GM18858 (cell line): Measurements from ENCODE around the gene LAMP1.
"Not testable (repeated sequence)": the region's sequence is repeated elsewhere in the genome, so short reads cannot be mapped to it uniquely, and the experiment has no call there.

Experiments used
- ATAC-seq: cut with Tn5 transposase; IDR thresholded peaks from one replicate; pipeline ENCODE4 v1.9.1; 2021; ENCODE audit not compliant: unreplicated experiment

The LAMP1 gene

GRCh38 chr13:113354831-113355610 lies 58.0 kb downstream of the LAMP1 start:
- no peak for ATAC-seq

GRCh38 chr13:113355621-113356020 lies 58.6 kb downstream of the LAMP1 start:
- ATAC-seq = no peak

DNA sequence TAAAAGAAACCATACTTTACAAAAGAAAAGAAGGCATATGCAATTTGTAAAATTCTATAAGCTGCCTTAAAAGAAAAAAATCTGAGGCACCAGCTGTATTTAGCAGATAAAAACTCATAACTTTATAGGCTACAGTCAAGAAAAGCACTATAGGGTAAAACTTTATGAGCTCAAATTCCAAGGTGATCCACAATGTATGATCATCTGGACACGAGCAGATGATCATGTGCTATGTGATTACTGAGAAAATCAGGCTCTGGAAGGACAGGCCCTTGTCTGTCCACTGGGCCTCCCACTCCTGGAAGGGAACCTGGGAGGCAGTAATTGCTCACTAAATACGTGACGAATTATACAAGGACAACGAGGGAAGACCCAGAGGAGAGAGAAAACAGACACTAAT lies 59.6 kb downstream of the LAMP1 start:
- no peak for ATAC-seq

- no peak for ATAC-seq
Observed at GRCh38 chr13:113357529-113357928, 60.5 kb downstream of the LAMP1 start.

- no peak for ATAC-seq
Observed at GRCh38 chr13:113358653-113359190, 61.7 kb downstream of the LAMP1 start.

DNA sequence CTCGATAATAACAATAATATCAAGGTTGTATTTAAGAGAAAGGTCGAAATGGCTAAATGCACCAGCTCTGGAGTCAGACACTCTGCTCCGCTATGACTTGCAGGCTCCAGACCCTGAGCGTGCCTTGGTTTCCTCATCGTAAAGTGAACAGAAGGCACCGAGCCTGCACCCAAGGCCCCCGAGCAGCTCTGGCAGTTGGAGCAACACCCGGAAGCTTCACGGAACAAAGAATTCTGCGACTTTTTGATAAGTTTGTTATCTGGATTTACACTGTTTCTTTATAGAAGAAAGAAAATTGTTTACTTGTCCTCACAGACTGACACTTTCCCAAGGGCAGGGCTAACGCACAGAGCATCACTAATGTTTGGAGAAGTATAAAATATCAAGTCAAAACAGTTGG lies 62.5 kb downstream of the LAMP1 start:
- no peak for ATAC-seq

DNA sequence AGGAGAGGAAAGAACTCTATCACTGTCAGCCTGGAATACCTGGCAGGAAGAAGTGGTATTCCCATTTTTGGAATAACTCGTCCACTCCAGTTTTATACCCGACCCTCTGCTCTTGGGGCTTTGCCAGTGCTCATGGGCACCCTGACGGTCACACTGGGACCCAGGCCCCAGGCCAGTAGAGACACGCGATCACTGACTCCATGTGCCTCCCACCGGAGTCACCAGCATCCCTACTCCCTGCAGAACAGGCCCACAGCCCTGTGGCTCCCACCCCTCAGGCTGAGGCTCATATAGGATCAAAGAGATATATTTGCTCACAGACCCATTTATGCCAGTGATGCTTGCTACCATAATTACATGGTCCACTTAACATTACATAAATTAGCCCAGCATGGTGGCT lies 63.4 kb downstream of the LAMP1 start:
- no peak for ATAC-seq

GRCh38 chr13:113361406-113361805 lies 64.4 kb downstream of the LAMP1 start:
- ATAC-seq = no peak

DNA sequence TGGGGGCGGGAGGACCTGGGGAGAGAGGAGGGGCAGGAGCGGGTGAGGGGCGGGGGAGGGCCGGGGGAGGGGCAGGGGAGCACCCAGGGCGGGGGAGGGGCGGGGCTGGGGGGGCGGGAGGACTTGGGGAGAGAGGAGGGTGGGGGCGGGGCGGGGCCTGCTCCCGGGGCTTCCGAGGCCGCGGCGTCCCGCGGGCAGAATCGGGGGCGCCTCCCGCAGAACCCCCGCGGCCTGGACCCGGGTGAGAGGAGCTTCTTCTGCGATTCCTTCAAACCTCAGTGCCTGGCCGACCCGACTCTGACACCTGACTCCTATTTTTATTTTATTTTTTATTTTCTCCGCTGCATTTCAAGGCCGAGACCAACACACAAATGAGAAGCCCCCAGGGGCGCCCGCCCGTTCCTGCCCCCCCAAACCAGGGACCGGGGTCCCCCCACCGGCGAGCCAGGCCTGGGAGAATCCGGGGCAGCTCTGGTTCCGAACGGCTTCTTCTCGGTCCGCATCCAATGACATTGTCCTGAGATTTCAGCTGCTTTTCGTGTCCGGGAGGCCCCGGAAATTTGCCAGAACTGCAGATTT lies 67.4 kb downstream of the LAMP1 start:
- ATAC-seq = no peak

- ATAC-seq = no peak
Observed at GRCh38 chr13:113364901-113365582, 68.0 kb downstream of the LAMP1 start.

DNA sequence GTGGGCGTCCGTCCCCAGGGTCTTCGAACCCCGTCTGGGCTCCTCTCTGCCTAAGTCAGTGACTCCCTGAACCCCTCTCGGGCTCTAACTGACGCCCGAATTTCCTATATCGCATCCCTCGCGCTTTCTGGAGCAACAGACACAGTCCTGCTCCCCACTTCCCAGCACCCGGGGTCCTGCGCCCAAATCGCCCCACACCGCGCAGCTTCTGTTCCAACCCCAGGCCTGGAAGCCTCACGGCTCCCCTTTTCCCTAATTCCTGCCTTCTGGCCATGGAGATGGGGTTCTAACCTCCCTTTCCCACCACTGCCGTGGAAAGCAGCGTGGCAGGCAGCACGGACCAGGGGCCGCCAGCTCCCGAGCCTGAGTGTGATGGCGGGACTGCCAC lies 68.5 kb downstream of the LAMP1 start:
- no peak for ATAC-seq

DNA sequence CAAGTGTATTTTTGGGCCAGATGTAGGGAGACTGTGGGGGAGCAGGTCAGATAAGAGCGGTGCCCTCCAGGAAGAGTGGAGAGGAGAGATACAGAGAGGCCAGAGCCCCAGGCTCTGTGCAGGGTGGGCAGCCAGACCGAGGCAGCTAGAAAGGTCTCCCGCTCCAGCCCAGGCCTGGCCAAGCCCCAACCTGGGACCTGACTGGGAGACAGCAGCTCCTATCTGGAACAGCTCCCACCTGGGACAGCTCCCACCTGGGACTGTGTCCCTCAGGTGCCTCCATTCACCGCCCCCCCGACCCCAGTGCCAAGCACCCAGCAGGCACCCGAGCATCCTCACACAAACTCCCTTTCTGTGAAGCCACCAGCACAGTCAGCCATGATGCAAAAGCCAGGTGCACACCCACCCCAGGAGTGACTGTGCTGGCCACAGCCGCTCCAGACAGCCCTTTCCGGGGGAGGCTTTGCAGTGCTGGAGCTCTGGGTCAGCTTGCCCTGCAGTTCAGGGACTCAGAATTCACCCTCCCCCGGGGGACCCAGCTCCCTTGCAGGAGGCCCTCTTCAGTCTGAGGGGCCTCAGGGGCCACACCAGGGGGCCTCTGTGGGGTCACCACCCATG lies 69.0 kb downstream of the LAMP1 start:
- no peak for ATAC-seq

DNA sequence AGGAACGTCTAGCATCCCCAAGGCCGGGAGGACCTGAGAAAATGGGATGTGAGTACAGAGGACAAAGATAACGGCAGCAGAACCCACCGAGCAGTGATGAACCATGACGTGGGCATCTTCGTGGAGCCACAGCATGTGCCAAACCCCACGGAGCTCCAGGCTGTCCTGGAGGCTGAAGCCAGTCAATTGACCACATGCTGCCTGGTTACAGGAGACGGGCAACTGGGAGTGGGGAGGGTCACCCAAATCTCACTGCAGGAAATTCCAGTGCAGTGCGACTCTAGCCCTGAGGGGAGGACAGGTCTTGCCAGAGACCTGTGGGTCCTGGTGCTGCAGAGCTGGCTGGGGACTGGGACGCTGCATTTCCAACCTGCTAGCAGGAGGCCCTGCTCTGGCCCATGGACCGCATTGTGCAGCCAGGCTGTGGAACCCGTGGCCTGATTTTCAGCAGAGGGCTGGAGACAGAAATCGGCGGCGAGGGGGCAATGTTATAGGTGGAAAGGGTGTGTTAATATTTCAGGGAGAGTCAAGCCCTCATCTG lies 70.1 kb downstream of the LAMP1 start:
- ATAC-seq = no peak

- ATAC-seq = no peak
Observed at GRCh38 chr13:113367771-113368170, 70.7 kb downstream of the LAMP1 start.

GRCh38 chr13:113368353-113368752 lies 71.3 kb downstream of the LAMP1 start:
- not testable (repeated sequence) for ATAC-seq

DNA sequence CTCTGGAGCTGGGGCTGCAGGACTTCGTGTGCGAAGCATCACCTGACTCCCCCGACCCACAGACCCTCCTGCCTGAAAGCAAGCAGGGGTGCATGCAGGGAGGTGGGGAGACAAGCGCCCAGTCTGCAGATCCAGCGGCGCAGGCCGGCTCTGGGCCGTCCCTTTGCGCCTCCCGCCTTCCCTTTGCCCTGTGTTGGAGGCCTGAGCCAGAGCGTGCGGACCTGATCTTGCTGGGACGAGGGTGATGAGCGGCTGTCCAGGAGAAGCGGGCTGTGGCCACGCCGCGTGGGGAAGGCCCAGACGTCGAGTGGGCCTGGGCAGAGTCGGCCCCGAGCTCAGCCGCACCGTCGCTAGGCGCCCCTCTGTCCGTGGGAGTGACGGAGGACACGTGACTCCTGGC lies 72.2 kb downstream of the LAMP1 start:
- no peak for ATAC-seq

- ATAC-seq = no peak
Observed at GRCh38 chr13:113369881-113370280, 72.8 kb downstream of the LAMP1 start.

DNA sequence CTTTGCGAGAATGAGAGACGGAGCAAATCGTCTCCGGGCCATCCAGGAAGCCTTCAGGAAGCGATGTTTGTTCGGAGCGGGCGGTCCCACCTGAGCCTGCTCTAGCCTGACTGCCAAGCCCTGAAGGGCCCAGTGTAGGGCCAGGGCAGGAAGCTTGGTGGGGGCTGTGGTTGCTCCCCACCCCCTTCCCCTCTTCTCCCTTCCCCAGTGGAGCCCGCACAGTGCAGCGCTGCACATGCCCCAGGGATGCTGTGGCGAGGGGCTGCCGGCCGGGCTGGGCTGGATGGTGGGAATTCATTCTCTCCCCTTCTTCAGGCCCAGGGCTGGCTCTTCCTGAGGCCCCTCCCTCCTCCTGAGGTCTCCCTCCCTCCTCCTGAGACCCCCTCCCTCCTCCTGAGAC lies 74.0 kb downstream of the LAMP1 start:
- no peak for ATAC-seq

DNA sequence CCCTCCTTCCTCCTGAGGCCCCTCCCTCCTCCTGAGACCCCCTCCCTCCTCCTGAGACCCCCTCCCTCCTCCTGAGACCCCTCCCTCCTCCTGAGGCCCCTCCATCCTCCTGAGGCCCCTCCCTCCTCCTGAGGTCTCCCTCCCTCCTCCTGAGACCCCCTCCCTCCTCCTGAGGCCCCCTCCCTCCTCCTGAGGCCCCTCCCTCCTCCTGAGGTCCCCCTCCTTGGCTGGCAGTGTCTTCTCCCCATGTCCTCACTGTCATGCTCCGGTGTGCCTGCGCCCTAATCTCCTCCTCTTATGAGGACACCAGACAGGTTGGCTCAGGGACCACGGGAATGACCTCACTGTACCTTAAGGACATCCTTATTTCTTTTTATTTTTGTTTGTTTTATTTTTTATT lies 74.7 kb downstream of the LAMP1 start:
- not testable (repeated sequence) for ATAC-seq
